ENCODE results near the gene WDR44.

The WDR44 gene

GRCh38 chrX:118370921-118371624 is 25.2 kb downstream of the WDR44 start:
- H3K9me3 ChIP-seq: no peaks in the 10 kb centered on the region

GRCh38 chrX:118373538-118373937 is 27.6 kb downstream of the WDR44 start:
- no peak for TF ChIP-seq CTCF (IDR thresholded peaks at IDR 0.05; ENCODE audit: low read depth, low read length)
- H3K9me3 ChIP-seq: no peaks in the 10 kb centered on the region
- no peak overlapping the region for H3K4me3 ChIP-seq (ENCODE audit: low read depth, low read length)
- DNase-seq: no peak
- H3K36me3 ChIP-seq: no peaks in the 10 kb centered on the region
- H3K4me1 ChIP-seq: no peaks in the 10 kb centered on the region
- no peaks in the 10 kb centered on the region for H3K27me3 ChIP-seq

More at GRCh38 chrX:118370921-118371624, 25.2 kb downstream of the WDR44 start:
- no peak for DNase-seq
- H3K36me3 ChIP-seq: no peaks in the 10 kb centered on the region
- no peaks in the 10 kb centered on the region for H3K4me1 ChIP-seq
- H3K27me3 ChIP-seq: no peaks in the 10 kb centered on the region
- H3K4me3 ChIP-seq (ENCODE audit: low read depth, low read length): no peak overlapping the region
- TF ChIP-seq CTCF (IDR thresholded peaks at IDR 0.05; ENCODE audit: low read depth, low read length): no peak

GRCh38 chrX:118383120-118383519 is 37.2 kb downstream of the WDR44 start:
- Histone ChIP-seq H3K9me3 (no peaks in the 10 kb centered on the region), H3K4me1 (no peaks in the 10 kb centered on the region), H3K36me3 (no peaks in the 10 kb centered on the region), H3K27me3 (no peaks in the 10 kb centered on the region), H3K4me3 (ENCODE audit: low read depth, low read length) (no peak overlapping the region)
- no peak for TF ChIP-seq CTCF (IDR thresholded peaks at IDR 0.05; ENCODE audit: low read depth, low read length)
- no peak for DNase-seq

GRCh38 chrX:118392716-118393115 is 46.8 kb downstream of the WDR44 start:
- Histone ChIP-seq H3K27me3 (no peaks in the 10 kb centered on the region), H3K4me3 (ENCODE audit: low read depth, low read length) (no peak overlapping the region), H3K4me1 (no peaks in the 10 kb centered on the region), H3K9me3 (no peaks in the 10 kb centered on the region), H3K36me3 (no peaks in the 10 kb centered on the region)
- DNase-seq: no peak
- TF ChIP-seq CTCF (IDR thresholded peaks at IDR 0.05; ENCODE audit: low read depth, low read length): no peak

- no peaks in the 10 kb centered on the region for H3K4me1 ChIP-seq
- TF ChIP-seq CTCF (IDR thresholded peaks at IDR 0.05; ENCODE audit: low read depth, low read length): no peak
- H3K27me3 ChIP-seq: no peaks in the 10 kb centered on the region
- no peak overlapping the region for H3K4me3 ChIP-seq (ENCODE audit: low read depth, low read length)
- no peaks in the 10 kb centered on the region for H3K9me3 ChIP-seq
- no peaks in the 10 kb centered on the region for H3K36me3 ChIP-seq
- no peak for DNase-seq
Measured at GRCh38 chrX:118396113-118396512, 50.2 kb downstream of the WDR44 start.

- no peaks in the 10 kb centered on the region for H3K36me3 ChIP-seq
- no peak for TF ChIP-seq CTCF (IDR thresholded peaks at IDR 0.05; ENCODE audit: low read depth, low read length)
- DNase-seq: peak; percentile 6
- no peaks in the 10 kb centered on the region for H3K27me3 ChIP-seq
- no peak overlapping the region for H3K4me3 ChIP-seq (ENCODE audit: low read depth, low read length)
- H3K4me1 ChIP-seq: no peaks in the 10 kb centered on the region
- H3K9me3 ChIP-seq: no peaks in the 10 kb centered on the region
Measured at GRCh38 chrX:118418811-118419251, 72.9 kb downstream of the WDR44 start.

All from BE2C (cell line).